ENCODE results near the gene NNMT.
A peak's percentile ranks its signal among the peaks of the same experiment; 100 is the strongest.

GRCh38 chr11:114295676-114296604 lies at the start of gene NNMT:
- TF ChIP-seq POLR2AphosphoS5 (IDR thresholded peaks at IDR 0.05) (peak; percentile 9), CTCF (IDR thresholded peaks at IDR 0.05) (no peak), POLR2A (IDR thresholded peaks at IDR 0.05) (no peak)

Measured in prostate gland (tissue), 2 donors.